ENCODE measurements around the gene POLK.

POLK gene

GRCh38 chr5:75468593-75468992 lies 43.1 kb upstream of the POLK start:
- no peaks in the 10 kb centered on the region for H3K36me3 ChIP-seq (ENCODE audit: control insufficient read depth in 1 of 2, insufficient read depth in 2 of 2, low read length in 2 of 2)
- no peaks in the 10 kb centered on the region for H3K27me3 ChIP-seq (ENCODE audit: insufficient read depth, low read length)
- H3K18ac ChIP-seq (ENCODE audit: low read length) = no peak overlapping the region
- no peak overlapping the region for H4K12ac ChIP-seq (ENCODE audit: low read depth, low read length)
- no peak overlapping the region for H4K8ac ChIP-seq (ENCODE audit: low read depth, low read length)
- H3K23ac ChIP-seq (ENCODE audit: low read length) = no peak overlapping the region
- H3K79me1 ChIP-seq (ENCODE audit: low read length) = no peaks in the 10 kb centered on the region
- H3K9ac ChIP-seq (ENCODE audit: low read length) = no peak overlapping the region
- no peak overlapping the region for H2BK5ac ChIP-seq (ENCODE audit: low read depth, low read length, poor library complexity)
- no peak for DNase-seq
- no peak overlapping the region for H2BK120ac ChIP-seq (ENCODE audit: insufficient read depth, low read length, poor library complexity)
- no peak overlapping the region for H3K14ac ChIP-seq (ENCODE audit: low read length)
- no peak overlapping the region for H3K4me3 ChIP-seq (ENCODE audit: low read depth, low read length)
- no peak overlapping the region for H3K4me2 ChIP-seq (ENCODE audit: low read length)
- H3K4ac ChIP-seq (ENCODE audit: low read depth, low read length) = no peak overlapping the region
- H3K79me2 ChIP-seq (ENCODE audit: control insufficient read depth, insufficient read depth, low read length, poor library complexity) = no peaks in the 10 kb centered on the region
- no peak overlapping the region for H4K91ac ChIP-seq (ENCODE audit: low read depth, low read length)
- WGBS (ENCODE audit: extremely low coverage, insufficient coverage, insufficient read length) = no CpG with 5 or more reads among the region's 2 CpGs
- no peak overlapping the region for H2AFZ ChIP-seq (ENCODE audit: insufficient read depth, low read length, poor library complexity)
- H3K4me1 ChIP-seq (ENCODE audit: control insufficient read depth in 1 of 2, insufficient read depth in 2 of 2, low read length in 2 of 2) = peaks cover 1 to 3% of the 10 kb centered on the region in 2 experiments
- H3K9me3 ChIP-seq (ENCODE audit: insufficient read depth, low read depth, low read length) = no peaks in the 10 kb centered on the region
- no peak overlapping the region for H3K27ac ChIP-seq (ENCODE audit: low read depth, low read length)
- no peak overlapping the region for H2AK5ac ChIP-seq (ENCODE audit: low read length)
- H2BK12ac ChIP-seq (ENCODE audit: low read length) = no peak overlapping the region

GRCh38 chr5:75469017-75469416 lies 42.7 kb upstream of the POLK start:
- H3K23ac ChIP-seq (ENCODE audit: low read length) = no peak overlapping the region
- DNase-seq = no peak
- H3K4me1 ChIP-seq (ENCODE audit: control insufficient read depth in 1 of 2, insufficient read depth in 2 of 2, low read length in 2 of 2) = peaks cover 1 to 3% of the 10 kb centered on the region in 2 experiments
- H3K18ac ChIP-seq (ENCODE audit: low read length) = no peak overlapping the region
- no peak overlapping the region for H3K27ac ChIP-seq (ENCODE audit: low read depth, low read length)
- no peak overlapping the region for H4K91ac ChIP-seq (ENCODE audit: low read depth, low read length)
- no peak overlapping the region for H2BK12ac ChIP-seq (ENCODE audit: low read length)
- no peaks in the 10 kb centered on the region for H3K36me3 ChIP-seq (ENCODE audit: control insufficient read depth in 1 of 2, insufficient read depth in 2 of 2, low read length in 2 of 2)
- no peak overlapping the region for H2BK120ac ChIP-seq (ENCODE audit: insufficient read depth, low read length, poor library complexity)
- H3K14ac ChIP-seq (ENCODE audit: low read length) = no peak overlapping the region
- no peaks in the 10 kb centered on the region for H3K79me2 ChIP-seq (ENCODE audit: control insufficient read depth, insufficient read depth, low read length, poor library complexity)
- H3K4me2 ChIP-seq (ENCODE audit: low read length) = no peak overlapping the region
- no peak overlapping the region for H2BK5ac ChIP-seq (ENCODE audit: low read depth, low read length, poor library complexity)
- H3K9ac ChIP-seq (ENCODE audit: low read length) = no peak overlapping the region
- H3K9me3 ChIP-seq (ENCODE audit: insufficient read depth, low read depth, low read length) = no peaks in the 10 kb centered on the region
- H4K12ac ChIP-seq (ENCODE audit: low read depth, low read length) = no peak overlapping the region
- WGBS (ENCODE audit: extremely low coverage, insufficient coverage, insufficient read length) = no CpG with 5 or more reads among the region's 1 CpG
- H2AFZ ChIP-seq (ENCODE audit: insufficient read depth, low read length, poor library complexity) = no peak overlapping the region
- no peaks in the 10 kb centered on the region for H3K79me1 ChIP-seq (ENCODE audit: low read length)
- no peak overlapping the region for H2AK5ac ChIP-seq (ENCODE audit: low read length)
- no peak overlapping the region for H3K4me3 ChIP-seq (ENCODE audit: low read depth, low read length)
- H3K4ac ChIP-seq (ENCODE audit: low read depth, low read length) = no peak overlapping the region
- H3K27me3 ChIP-seq (ENCODE audit: insufficient read depth, low read length) = no peaks in the 10 kb centered on the region
- H4K8ac ChIP-seq (ENCODE audit: low read depth, low read length) = no peak overlapping the region

GRCh38 chr5:75471193-75471592 lies 40.5 kb upstream of the POLK start:
- Histone ChIP-seq H3K79me2 (ENCODE audit: control insufficient read depth, insufficient read depth, low read length, poor library complexity) (no peaks in the 10 kb centered on the region), H2BK12ac (ENCODE audit: low read length) (no peak overlapping the region), H3K4ac (ENCODE audit: low read depth, low read length) (no peak overlapping the region), H3K27me3 (ENCODE audit: insufficient read depth, low read length) (no peaks in the 10 kb centered on the region), H3K14ac (ENCODE audit: low read length) (no peak overlapping the region), H3K9me3 (ENCODE audit: insufficient read depth, low read depth, low read length) (no peaks in the 10 kb centered on the region), H2AFZ (ENCODE audit: insufficient read depth, low read length, poor library complexity) (no peak overlapping the region), H3K4me1 (ENCODE audit: control insufficient read depth in 1 of 2, insufficient read depth in 2 of 2, low read length in 2 of 2) (peaks cover under 1 to 3% of the 10 kb centered on the region in 2 experiments), H3K23ac (ENCODE audit: low read length) (no peak overlapping the region), H3K4me3 (ENCODE audit: low read depth, low read length) (no peak overlapping the region), H4K91ac (ENCODE audit: low read depth, low read length) (no peak overlapping the region), H3K79me1 (ENCODE audit: low read length) (no peaks in the 10 kb centered on the region), H2BK120ac (ENCODE audit: insufficient read depth, low read length, poor library complexity) (no peak overlapping the region), H4K8ac (ENCODE audit: low read depth, low read length) (no peak overlapping the region), H3K27ac (ENCODE audit: low read depth, low read length) (no peak overlapping the region), H3K4me2 (ENCODE audit: low read length) (no peak overlapping the region), H4K12ac (ENCODE audit: low read depth, low read length) (no peak overlapping the region), H2AK5ac (ENCODE audit: low read length) (no peak overlapping the region), H3K18ac (ENCODE audit: low read length) (no peak overlapping the region), H2BK5ac (ENCODE audit: low read depth, low read length, poor library complexity) (no peak overlapping the region), H3K36me3 (ENCODE audit: control insufficient read depth in 1 of 2, insufficient read depth in 2 of 2, low read length in 2 of 2) (no peaks in the 10 kb centered on the region), H3K9ac (ENCODE audit: low read length) (no peak overlapping the region)
- WGBS (ENCODE audit: extremely low coverage, insufficient coverage, insufficient read length) = no CpG with 5 or more reads among the region's 2 CpGs
- no peak for DNase-seq

DNA sequence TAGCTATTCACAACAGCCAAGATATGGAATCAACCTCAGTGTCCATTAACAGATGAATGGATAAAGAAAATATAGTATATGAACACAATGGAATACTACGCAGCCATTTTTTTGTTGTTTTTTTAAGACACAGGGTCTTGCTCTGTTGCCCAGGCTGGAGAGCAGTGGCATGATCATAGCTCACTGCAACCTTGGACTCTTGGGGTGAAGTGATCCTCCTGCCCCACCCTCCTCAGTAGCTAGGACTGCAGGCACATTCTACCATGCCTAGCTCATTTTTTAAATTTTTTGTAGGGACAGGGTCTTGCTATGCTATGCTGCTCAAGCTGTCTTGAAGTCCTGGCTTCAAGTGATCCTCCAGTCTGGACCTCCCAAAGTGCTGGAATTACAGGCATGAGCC lies 38.7 kb upstream of the POLK start:
- Histone ChIP-seq H3K27me3 (ENCODE audit: insufficient read depth, low read length) (no peaks in the 10 kb centered on the region), H2BK5ac (ENCODE audit: low read depth, low read length, poor library complexity) (no peak overlapping the region), H3K4me3 (ENCODE audit: low read depth, low read length) (no peak overlapping the region), H3K14ac (ENCODE audit: low read length) (no peak overlapping the region), H3K4me2 (ENCODE audit: low read length) (no peak overlapping the region), H3K18ac (ENCODE audit: low read length) (no peak overlapping the region), H3K79me1 (ENCODE audit: low read length) (no peaks in the 10 kb centered on the region), H3K79me2 (ENCODE audit: control insufficient read depth, insufficient read depth, low read length, poor library complexity) (no peaks in the 10 kb centered on the region), H3K4me1 (ENCODE audit: control insufficient read depth in 1 of 2, insufficient read depth in 2 of 2, low read length in 2 of 2) (peaks cover 0 to 3% of the 10 kb centered on the region in 2 experiments), H2BK12ac (ENCODE audit: low read length) (no peak overlapping the region), H2BK120ac (ENCODE audit: insufficient read depth, low read length, poor library complexity) (no peak overlapping the region), H4K91ac (ENCODE audit: low read depth, low read length) (no peak overlapping the region), H2AK5ac (ENCODE audit: low read length) (no peak overlapping the region), H2AFZ (ENCODE audit: insufficient read depth, low read length, poor library complexity) (no peak overlapping the region), H3K27ac (ENCODE audit: low read depth, low read length) (no peak overlapping the region), H3K9ac (ENCODE audit: low read length) (no peak overlapping the region), H3K23ac (ENCODE audit: low read length) (no peak overlapping the region), H3K9me3 (ENCODE audit: insufficient read depth, low read depth, low read length) (no peaks in the 10 kb centered on the region), H3K4ac (ENCODE audit: low read depth, low read length) (no peak overlapping the region), H3K36me3 (ENCODE audit: control insufficient read depth in 1 of 2, insufficient read depth in 2 of 2, low read length in 2 of 2) (no peaks in the 10 kb centered on the region), H4K12ac (ENCODE audit: low read depth, low read length) (no peak overlapping the region), H4K8ac (ENCODE audit: low read depth, low read length) (no peak overlapping the region)
- DNase-seq = peak in 1 of 2 donors; percentile 33
- WGBS (ENCODE audit: extremely low coverage, insufficient coverage, insufficient read length) = no CpG with 5 or more reads among the region's 1 CpG

Measured in trophoblast cell (in vitro differentiated cells and primary cell).